ENCODE data around the gene PLVAP. TPM values are rescaled to one million over a fixed set of nuclear protein-coding genes. Genes with fewer than 3 reads are reported as not detected.

PLVAP gene
- total and polyA plus RNA-seq, 9 of the 15 experiments (the other 6 are each of a cell fraction or from before 2014, with no cell fraction given) = 0.09 to 0.84 (median 0.51) TPM; not detected in 4

DNA sequence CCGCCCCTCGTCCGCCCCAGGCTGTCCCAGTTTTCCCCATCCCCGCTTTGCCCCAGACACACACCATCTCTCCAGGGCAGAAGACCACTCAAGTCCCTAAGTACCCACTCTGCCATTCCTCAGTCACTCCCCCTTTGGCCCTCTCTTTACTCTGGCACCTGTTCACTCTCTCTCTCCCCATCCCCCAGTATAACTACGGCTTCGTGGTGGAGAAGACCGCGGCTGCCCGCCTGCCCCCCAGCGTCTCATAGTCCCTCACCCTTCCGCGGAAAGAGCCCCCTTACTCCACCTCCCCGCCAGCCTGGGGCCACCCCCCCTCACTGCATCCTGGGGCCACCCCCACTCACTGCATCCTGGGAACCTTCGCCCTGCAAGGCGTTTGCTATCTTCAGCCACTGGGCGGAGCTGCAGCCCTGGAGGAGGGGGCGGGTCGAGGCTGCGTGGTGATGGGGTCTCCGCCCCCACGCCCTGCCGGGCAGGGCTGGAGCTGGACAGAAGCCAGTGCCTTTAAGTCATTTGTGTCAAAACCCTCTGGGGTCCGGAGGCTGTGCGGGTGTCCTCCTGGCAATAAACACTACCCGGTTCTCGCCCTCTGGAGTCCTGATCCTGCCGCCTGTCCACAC lies 47.7 kb upstream of the PLVAP start (continued):
- no peak for TF ChIP-seq PTRF (tag; IDR thresholded peaks at IDR 0.05)
- no peak for TF ChIP-seq ZNF780A (CRISPR knock-in tag; IDR thresholded peaks at IDR 0.05)
- no peak for TF ChIP-seq IFI16 (CRISPR knock-in tag; IDR thresholded peaks at IDR 0.05)
- TF ChIP-seq HDAC2 (IDR thresholded peaks at IDR 0.05) = 0 out of 2 replicates have a peak, but pooled peaks have one; percentile 47
- no peak for TF ChIP-seq LCOR (CRISPR knock-in tag; IDR thresholded peaks at IDR 0.05)
- no peak for TF ChIP-seq TGIF2 (CRISPR knock-in tag; IDR thresholded peaks at IDR 0.05)
- no peak for TF ChIP-seq C11orf30 (IDR thresholded peaks at IDR 0.05; ENCODE audit: low read depth)
- TF ChIP-seq, protein P1, sequence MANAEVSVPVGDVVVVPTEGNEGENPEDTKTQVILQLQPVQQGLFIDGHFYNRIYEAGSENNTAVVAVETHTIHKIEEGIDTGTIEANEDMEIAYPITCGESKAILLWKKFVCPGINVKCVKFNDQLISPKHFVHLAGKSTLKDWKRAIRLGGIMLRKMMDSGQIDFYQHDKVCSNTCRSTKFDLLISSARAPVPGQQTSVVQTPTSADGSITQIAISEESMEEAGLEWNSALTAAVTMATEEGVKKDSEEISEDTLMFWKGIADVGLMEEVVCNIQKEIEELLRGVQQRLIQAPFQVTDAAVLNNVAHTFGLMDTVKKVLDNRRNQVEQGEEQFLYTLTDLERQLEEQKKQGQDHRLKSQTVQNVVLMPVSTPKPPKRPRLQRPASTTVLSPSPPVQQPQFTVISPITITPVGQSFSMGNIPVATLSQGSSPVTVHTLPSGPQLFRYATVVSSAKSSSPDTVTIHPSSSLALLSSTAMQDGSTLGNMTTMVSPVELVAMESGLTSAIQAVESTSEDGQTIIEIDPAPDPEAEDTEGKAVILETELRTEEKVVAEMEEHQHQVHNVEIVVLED (CRISPR knock-in tag; IDR thresholded peaks at IDR 0.05) = no peak
- TF ChIP-seq, protein P2, sequence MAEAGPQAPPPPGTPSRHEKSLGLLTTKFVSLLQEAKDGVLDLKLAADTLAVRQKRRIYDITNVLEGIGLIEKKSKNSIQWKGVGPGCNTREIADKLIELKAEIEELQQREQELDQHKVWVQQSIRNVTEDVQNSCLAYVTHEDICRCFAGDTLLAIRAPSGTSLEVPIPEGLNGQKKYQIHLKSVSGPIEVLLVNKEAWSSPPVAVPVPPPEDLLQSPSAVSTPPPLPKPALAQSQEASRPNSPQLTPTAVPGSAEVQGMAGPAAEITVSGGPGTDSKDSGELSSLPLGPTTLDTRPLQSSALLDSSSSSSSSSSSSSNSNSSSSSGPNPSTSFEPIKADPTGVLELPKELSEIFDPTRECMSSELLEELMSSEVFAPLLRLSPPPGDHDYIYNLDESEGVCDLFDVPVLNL (CRISPR knock-in tag; IDR thresholded peaks at IDR 0.05; ENCODE audit: low read depth) = no peak
- TF ChIP-seq ZKSCAN3 (CRISPR knock-in tag; IDR thresholded peaks at IDR 0.05) = no peak
- TF ChIP-seq, protein P3, sequence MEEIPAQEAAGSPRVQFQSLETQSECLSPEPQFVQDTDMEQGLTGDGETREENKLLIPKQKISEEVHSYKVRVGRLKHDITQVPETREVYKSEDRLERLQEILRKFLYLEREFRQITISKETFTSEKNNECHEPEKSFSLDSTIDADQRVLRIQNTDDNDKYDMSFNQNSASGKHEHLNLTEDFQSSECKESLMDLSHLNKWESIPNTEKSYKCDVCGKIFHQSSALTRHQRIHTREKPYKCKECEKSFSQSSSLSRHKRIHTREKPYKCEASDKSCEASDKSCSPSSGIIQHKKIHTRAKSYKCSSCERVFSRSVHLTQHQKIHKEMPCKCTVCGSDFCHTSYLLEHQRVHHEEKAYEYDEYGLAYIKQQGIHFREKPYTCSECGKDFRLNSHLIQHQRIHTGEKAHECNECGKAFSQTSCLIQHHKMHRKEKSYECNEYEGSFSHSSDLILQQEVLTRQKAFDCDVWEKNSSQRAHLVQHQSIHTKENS (CRISPR knock-in tag; IDR thresholded peaks at IDR 0.05) = no peak
- no peak for TF ChIP-seq ZNF133 (CRISPR knock-in tag; IDR thresholded peaks at IDR 0.05)
- peak; percentile 67 for TF ChIP-seq POLR2G (IDR thresholded peaks at IDR 0.05; ENCODE audit: low read depth, low read length)
- TF ChIP-seq, protein P4, sequence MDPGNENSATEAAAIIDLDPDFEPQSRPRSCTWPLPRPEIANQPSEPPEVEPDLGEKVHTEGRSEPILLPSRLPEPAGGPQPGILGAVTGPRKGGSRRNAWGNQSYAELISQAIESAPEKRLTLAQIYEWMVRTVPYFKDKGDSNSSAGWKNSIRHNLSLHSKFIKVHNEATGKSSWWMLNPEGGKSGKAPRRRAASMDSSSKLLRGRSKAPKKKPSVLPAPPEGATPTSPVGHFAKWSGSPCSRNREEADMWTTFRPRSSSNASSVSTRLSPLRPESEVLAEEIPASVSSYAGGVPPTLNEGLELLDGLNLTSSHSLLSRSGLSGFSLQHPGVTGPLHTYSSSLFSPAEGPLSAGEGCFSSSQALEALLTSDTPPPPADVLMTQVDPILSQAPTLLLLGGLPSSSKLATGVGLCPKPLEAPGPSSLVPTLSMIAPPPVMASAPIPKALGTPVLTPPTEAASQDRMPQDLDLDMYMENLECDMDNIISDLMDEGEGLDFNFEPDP (CRISPR knock-in tag; IDR thresholded peaks at IDR 0.05) = no peak
- peak; percentile 70 for TF ChIP-seq SP1 (CRISPR knock-in tag; IDR thresholded peaks at IDR 0.05)
- TF ChIP-seq GABPA (tag; conservative IDR thresholded peaks at IDR 0.05; ENCODE audit: low read depth) = no peak
- TF ChIP-seq NR1H2 (CRISPR knock-in tag; IDR thresholded peaks at IDR 0.05) = no peak
- TF ChIP-seq ZNF449 (CRISPR knock-in tag; IDR thresholded peaks at IDR 0.05) = no peak

Measured in K562 (cell line).